ENCODE measurements around the gene ZNF765. TPM values are rescaled to one million over a fixed set of nuclear protein-coding genes. Genes with fewer than 3 reads are reported as not detected.
"Not testable (repeated sequence)": the region's sequence is repeated elsewhere in the genome, so short reads cannot be mapped to it uniquely, and the experiment has no call there.

The ZNF765 gene
- total and polyA plus RNA-seq, 2 experiments from 2014 or later = 6.4 to 25.1 TPM

DNA sequence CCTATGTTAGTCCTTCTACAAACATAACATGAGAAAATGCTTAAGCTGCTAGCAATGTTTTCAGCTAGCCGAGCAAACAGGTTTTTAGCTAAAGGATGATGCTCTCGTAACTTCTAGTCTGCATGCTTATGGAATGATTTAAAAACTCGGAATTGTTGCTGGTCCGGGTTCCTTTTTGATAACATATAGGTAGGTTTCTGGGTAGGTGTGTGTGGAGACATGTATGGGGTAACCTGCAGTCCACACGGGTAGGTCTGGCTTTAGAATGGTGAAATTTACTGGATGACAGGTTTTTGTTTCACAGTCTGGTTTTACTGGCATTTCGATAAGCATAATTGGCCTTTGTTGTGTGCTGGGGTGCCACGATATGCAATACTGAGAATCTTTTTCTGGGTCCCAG is 77.0 kb downstream of the ZNF765 start:
- TF ChIP-seq, protein P1, sequence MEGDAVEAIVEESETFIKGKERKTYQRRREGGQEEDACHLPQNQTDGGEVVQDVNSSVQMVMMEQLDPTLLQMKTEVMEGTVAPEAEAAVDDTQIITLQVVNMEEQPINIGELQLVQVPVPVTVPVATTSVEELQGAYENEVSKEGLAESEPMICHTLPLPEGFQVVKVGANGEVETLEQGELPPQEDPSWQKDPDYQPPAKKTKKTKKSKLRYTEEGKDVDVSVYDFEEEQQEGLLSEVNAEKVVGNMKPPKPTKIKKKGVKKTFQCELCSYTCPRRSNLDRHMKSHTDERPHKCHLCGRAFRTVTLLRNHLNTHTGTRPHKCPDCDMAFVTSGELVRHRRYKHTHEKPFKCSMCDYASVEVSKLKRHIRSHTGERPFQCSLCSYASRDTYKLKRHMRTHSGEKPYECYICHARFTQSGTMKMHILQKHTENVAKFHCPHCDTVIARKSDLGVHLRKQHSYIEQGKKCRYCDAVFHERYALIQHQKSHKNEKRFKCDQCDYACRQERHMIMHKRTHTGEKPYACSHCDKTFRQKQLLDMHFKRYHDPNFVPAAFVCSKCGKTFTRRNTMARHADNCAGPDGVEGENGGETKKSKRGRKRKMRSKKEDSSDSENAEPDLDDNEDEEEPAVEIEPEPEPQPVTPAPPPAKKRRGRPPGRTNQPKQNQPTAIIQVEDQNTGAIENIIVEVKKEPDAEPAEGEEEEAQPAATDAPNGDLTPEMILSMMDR (IDR thresholded peaks at IDR 0.05; ENCODE audit: low read depth, low read length) = no peak
- H3K4me3 ChIP-seq = no peak overlapping the region
- no peaks in the 10 kb centered on the region for H3K9me3 ChIP-seq (ENCODE audit: low read depth)
- H3K27me3 ChIP-seq = no peaks in the 10 kb centered on the region
- no peak overlapping the region for H3K27ac ChIP-seq
- DNase-seq (ENCODE audit: low read depth in 1 of 2, low spot score in 1 of 2) = no peak
- H3K4me1 ChIP-seq (ENCODE audit: low read depth) = peaks cover 17% of the 10 kb centered on the region
- H3K36me3 ChIP-seq = no peaks in the 10 kb centered on the region

DNA sequence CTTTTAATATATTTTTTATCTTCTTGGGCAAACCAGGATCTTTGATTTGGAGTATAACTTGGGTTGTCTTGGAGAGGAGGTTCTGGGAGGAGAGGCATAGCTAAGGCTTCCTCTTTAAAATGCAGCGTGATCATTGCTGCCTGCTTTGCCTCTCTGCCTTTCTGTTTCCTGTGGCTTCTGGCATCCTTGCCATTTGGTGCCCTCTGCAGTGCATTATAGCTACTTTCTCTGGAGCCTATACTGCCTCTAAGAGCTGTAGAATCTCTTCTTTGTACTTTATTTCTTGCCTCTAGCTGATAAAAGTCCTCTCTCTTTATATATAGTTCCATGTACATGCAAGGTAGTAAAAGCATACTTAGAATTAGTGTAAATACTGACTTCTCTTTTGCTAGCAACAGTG is 79.9 kb downstream of the ZNF765 start:
- not testable (repeated sequence) for H3K27ac ChIP-seq; H3K27me3 ChIP-seq; DNase-seq (ENCODE audit: low read depth in 1 of 2, low spot score in 1 of 2); H3K9me3 ChIP-seq (ENCODE audit: low read depth); H3K36me3 ChIP-seq; H3K4me1 ChIP-seq (ENCODE audit: low read depth); H3K4me3 ChIP-seq

DNA sequence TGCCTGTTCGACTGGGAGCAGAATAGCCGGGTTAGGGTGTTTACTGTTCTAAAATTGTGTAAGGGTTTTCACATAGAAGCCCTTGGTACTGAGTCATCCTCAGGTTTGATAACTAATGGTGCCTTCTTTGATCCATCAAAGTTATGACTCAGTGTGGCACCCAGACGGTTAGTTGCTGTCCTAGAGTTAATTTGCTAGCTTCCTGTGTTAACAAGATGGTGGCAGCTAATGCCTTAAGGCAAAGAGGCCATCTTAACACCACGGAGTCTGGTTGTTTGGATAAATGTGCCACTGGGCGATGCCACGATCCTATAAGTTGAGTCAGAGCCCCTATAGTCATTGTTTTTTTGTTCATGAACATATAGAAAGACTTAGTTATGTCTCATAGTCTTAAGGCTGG is 80.5 kb downstream of the ZNF765 start:
- not testable (repeated sequence) for H3K9me3 ChIP-seq (ENCODE audit: low read depth); H3K27me3 ChIP-seq; H3K4me1 ChIP-seq (ENCODE audit: low read depth); DNase-seq (ENCODE audit: low read depth in 1 of 2, low spot score in 1 of 2); H3K36me3 ChIP-seq; H3K4me3 ChIP-seq; H3K27ac ChIP-seq

Other genes starting within 250 kb of the ZNF765 start
- 2.9 and 5.8 TPM in 2 replicates for gene ZNF347, start 236.1 kb upstream of the ZNF765 start, total RNA-seq
- 1.9 and 5.8 TPM in 2 replicates for gene ZNF347, start 236.1 kb upstream of the ZNF765 start, polyA plus RNA-seq
- gene ZNF665, start 201.8 kb upstream of the ZNF765 start, total RNA-seq = 1.4 and 5.2 TPM in 2 replicates
- gene ZNF665, start 201.8 kb upstream of the ZNF765 start, polyA plus RNA-seq = 1.0 and 4.1 TPM in 2 replicates
- 47.0 and 62.1 TPM in 2 replicates for gene ZNF677, start 140.3 kb upstream of the ZNF765 start, total RNA-seq
- 49.2 and 68.8 TPM in 2 replicates for gene ZNF677, start 140.3 kb upstream of the ZNF765 start, polyA plus RNA-seq
- not detected in 2 replicates for gene VN1R2, start 136.9 kb upstream of the ZNF765 start, total RNA-seq
- gene VN1R2, start 136.9 kb upstream of the ZNF765 start, polyA plus RNA-seq = 0.21 TPM in 1 of 2 replicates, not detected in the other
- gene VN1R4, start 127.4 kb upstream of the ZNF765 start, total RNA-seq = not detected in 2 replicates
- gene VN1R4, start 127.4 kb upstream of the ZNF765 start, polyA plus RNA-seq = not detected in 2 replicates
- 4.5 TPM in 2 replicates for gene ZNF845, start 61.4 kb upstream of the ZNF765 start, total RNA-seq
- gene ZNF845, start 61.4 kb upstream of the ZNF765 start, polyA plus RNA-seq = 3.1 and 4.4 TPM in 2 replicates
- gene ZNF525, start 29.4 kb upstream of the ZNF765 start, total RNA-seq = 3.2 and 7.1 TPM in 2 replicates
- gene ZNF525, start 29.4 kb upstream of the ZNF765 start, polyA plus RNA-seq = 3.3 and 3.9 TPM in 2 replicates
- 9.4 and 11.3 TPM in 2 replicates for gene ZNF761, start 36.8 kb downstream of the ZNF765 start, total RNA-seq
- gene ZNF761, start 36.8 kb downstream of the ZNF765 start, polyA plus RNA-seq = 11.7 and 14.3 TPM in 2 replicates
- 1.9 and 3.5 TPM in 2 replicates for gene ZNF813, start 72.6 kb downstream of the ZNF765 start, total RNA-seq
- 2.7 and 3.3 TPM in 2 replicates for gene ZNF813, start 72.6 kb downstream of the ZNF765 start, polyA plus RNA-seq
- gene ZNF331, start 143.0 kb downstream of the ZNF765 start, total RNA-seq = 11.4 and 22.1 TPM in 2 replicates
- gene ZNF331, start 143.0 kb downstream of the ZNF765 start, polyA plus RNA-seq = 11.0 and 28.2 TPM in 2 replicates
- not detected in 2 replicates for gene DPRX, start 236.8 kb downstream of the ZNF765 start, total RNA-seq
- gene DPRX, start 236.8 kb downstream of the ZNF765 start, polyA plus RNA-seq = not detected in 2 replicates

Measured in cardiac muscle cell (in vitro differentiated cells and primary cell).